D341Med (cell line): ENCODE measurements around the gene DYNLT4.

Experiments used
- DNase-seq: peaks from one replicate; pipeline ENCODE4 v3.0.0; 2012; ENCODE audit warnings: low spot score

Gene DYNLT4

DNA sequence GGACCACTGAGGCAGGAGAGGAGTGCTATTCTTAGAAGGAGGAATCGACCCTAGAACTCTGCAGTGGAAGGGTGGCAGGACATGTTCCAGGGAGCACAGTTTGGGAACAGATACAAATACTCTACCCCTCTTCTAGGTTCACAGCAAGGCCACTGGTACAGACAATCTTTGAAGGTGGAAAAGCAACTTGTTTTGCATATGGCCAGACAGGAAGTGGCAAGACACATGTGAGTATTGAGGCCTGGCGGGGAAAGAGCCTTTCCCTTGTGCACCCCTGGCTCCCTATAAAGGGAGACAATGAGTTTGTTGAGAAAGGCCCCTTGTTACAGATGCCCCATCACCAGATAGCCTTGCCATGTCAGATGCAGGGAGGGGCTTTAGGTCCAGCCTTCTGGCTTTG is 49.7 kb downstream of the DYNLT4 start:
- DNase-seq, result no peak
